OCI-LY7 (cell line): ENCODE data around the gene GDF2.

Source experiments
- EZH2phosphoT487 ChIP-seq: fragments of 200-600 bp; sonication (generic); IDR thresholded peaks from 2 replicates; pipeline ENCODE4 v1.6.1; 2018; ENCODE audit warnings: low read depth, borderline replicate concordance, mild to moderate bottlenecking, mixed run types, antibody characterized with exemption, low read length, moderate library complexity, mixed read lengths
- TF ChIP-seq, protein P1 (sequence below): fragments of 200-600 bp; sonication (generic); conservative IDR thresholded peaks from 2 replicates; pipeline ENCODE4 v1.5.1; 2014; ENCODE audit warnings: mild to moderate bottlenecking, antibody characterized with exemption, low read length, moderate library complexity, mixed read lengths

DNA sequence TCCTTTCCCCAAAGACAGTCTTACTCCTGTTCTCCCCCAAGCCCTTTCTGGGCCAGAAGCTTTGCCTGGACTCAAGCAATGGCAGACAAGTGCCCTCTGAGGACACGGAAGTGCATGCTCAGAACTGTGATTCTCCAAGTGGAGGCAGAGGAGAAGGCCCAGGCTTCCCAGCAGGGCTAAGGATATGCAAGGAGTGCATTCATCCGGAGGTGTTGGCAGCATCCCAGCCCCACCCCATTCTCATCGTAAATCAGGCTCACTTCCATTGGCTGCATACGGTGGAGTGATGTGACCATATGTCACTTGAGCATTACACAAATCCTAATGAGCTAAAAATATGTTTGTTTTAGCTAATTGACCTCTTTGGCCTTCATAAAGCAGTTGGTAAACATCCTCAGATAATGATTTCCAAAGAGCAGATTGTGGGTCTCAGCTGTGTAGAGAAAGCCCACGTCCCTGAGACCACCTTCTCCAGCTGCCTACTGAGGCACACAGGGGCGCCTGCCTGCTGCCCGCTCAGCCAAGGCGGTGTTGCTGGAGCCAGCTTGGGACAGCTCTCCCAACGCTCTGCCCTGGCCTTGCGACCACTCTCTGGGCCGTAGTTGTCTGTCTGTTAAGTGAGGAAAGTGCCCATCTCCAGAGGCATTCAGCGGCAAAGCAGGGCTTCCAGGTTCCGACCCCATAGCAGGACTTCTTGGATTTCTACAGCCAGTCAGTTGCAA, 24.5 kb downstream of the GDF2 start:
- TF ChIP-seq, protein P1, sequence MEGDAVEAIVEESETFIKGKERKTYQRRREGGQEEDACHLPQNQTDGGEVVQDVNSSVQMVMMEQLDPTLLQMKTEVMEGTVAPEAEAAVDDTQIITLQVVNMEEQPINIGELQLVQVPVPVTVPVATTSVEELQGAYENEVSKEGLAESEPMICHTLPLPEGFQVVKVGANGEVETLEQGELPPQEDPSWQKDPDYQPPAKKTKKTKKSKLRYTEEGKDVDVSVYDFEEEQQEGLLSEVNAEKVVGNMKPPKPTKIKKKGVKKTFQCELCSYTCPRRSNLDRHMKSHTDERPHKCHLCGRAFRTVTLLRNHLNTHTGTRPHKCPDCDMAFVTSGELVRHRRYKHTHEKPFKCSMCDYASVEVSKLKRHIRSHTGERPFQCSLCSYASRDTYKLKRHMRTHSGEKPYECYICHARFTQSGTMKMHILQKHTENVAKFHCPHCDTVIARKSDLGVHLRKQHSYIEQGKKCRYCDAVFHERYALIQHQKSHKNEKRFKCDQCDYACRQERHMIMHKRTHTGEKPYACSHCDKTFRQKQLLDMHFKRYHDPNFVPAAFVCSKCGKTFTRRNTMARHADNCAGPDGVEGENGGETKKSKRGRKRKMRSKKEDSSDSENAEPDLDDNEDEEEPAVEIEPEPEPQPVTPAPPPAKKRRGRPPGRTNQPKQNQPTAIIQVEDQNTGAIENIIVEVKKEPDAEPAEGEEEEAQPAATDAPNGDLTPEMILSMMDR, result no peak
- TF ChIP-seq EZH2phosphoT487, result no peak
